Upper lobe of left lung (tissue), 6 donors: Measurements from ENCODE around the gene CERK. TPM values are rescaled to one million over a fixed set of nuclear protein-coding genes. Genes with fewer than 3 reads are reported as not detected.
"Not testable (repeated sequence)": the region's sequence is repeated elsewhere in the genome, so short reads cannot be mapped to it uniquely, and the experiment has no call there.

Source experiments
- ATAC-seq, 2 donors: fragments of 200-7000 bp; cut with Tn5 transposase; one replicate each; pipeline ENCODE4 v1.9.1; 2022; ENCODE audit warnings: mild to moderate bottlenecking in 2 of 2, moderate library complexity in 2 of 2; ENCODE audit not compliant: low FRiP score in 2 of 2
- DNase-seq, 2 donors: peaks; one replicate each; pipeline ENCODE4 v3.0.0-alpha.2; 2019 to 2020
- H3K27ac ChIP-seq, 4 donors: fragments of 200-600 bp; sonication (generic); one replicate each; pipeline ENCODE4 v1.5.1; 2016 to 2019
- H3K27me3 ChIP-seq, 4 donors: fragments of 200-600 bp; sonication (generic); one replicate each; pipeline ENCODE4 v1.5.1; 2017 to 2019
- H3K36me3 ChIP-seq, 4 donors: fragments of 200-600 bp; sonication (generic); one replicate each; pipeline ENCODE4 v1.5.1; 2016 to 2019
- H3K4me1 ChIP-seq, 4 donors: fragments of 200-600 bp; sonication (generic); one replicate each; pipeline ENCODE4 v1.5.1; 2018 to 2019
- H3K4me3 ChIP-seq, 4 donors: fragments of 200-600 bp; sonication (generic); one replicate each; pipeline ENCODE4 v1.5.1; 2017 to 2019; ENCODE audit warnings: mild to moderate bottlenecking in 2 of 4, moderate library complexity in 1 of 4
- H3K9me3 ChIP-seq, 4 donors: fragments of 200-600 bp; sonication (generic); one replicate each; pipeline ENCODE4 v1.5.1; 2018 to 2019
- EP300 ChIP-seq, 4 donors: sonication (generic); formaldehyde crosslinking; IDR thresholded peaks; one replicate each; pipeline ENCODE4 v1.5.1; 2017; ENCODE audit warnings: antibody characterized with exemption in 4 of 4, control low read depth in 2 of 4
- POLR2A ChIP-seq, 4 donors: fragments of 450-650 bp; IDR thresholded peaks; one replicate each; pipeline ENCODE4 v1.5.1; 2016 to 2017; ENCODE audit warnings: antibody characterized with exemption in 4 of 4, mild to moderate bottlenecking in 2 of 4
- POLR2AphosphoS5 ChIP-seq, 2 donors: sonication (generic); formaldehyde crosslinking; IDR thresholded peaks; one replicate each; pipeline ENCODE4 v1.5.1; 2017; ENCODE audit warnings: antibody characterized with exemption in 2 of 2
- WGBS, 2 donors: methylation state at CpG; one replicate each; pipeline ENCODE4 v1.1.5; 2017 to 2018; 5-methylcytosine and 5-hydroxymethylcytosine counted together
- total RNA-seq, 6 donors: library from RNA; depleted of rRNA in 4 of 6; stranded (reverse); fragments of >200 nt in 4 of 6; gene quantifications; one replicate each; pipeline versions ENCODE4 v1.1.0 to v1.2.1, GENCODE V29; 2016 to 2021
- TF ChIP-seq, protein P1 (sequence below), 6 experiments: fragments of 450-650 bp in 4 of 6; fragments of 200-600 bp in 2 of 6; sonication (generic) in 2 of 6; IDR thresholded peaks; one replicate each; pipeline ENCODE4 v1.5.1; 2016 to 2019; ENCODE audit warnings: antibody characterized with exemption in 6 of 6
- donor health status: DM: no; HTN: no; CAD: no; lungs with moderate emphysema.
- donor health status: DM: no; HTN: yes; CAD: no; lungs with severe emphysema.

Gene CERK, protein sequence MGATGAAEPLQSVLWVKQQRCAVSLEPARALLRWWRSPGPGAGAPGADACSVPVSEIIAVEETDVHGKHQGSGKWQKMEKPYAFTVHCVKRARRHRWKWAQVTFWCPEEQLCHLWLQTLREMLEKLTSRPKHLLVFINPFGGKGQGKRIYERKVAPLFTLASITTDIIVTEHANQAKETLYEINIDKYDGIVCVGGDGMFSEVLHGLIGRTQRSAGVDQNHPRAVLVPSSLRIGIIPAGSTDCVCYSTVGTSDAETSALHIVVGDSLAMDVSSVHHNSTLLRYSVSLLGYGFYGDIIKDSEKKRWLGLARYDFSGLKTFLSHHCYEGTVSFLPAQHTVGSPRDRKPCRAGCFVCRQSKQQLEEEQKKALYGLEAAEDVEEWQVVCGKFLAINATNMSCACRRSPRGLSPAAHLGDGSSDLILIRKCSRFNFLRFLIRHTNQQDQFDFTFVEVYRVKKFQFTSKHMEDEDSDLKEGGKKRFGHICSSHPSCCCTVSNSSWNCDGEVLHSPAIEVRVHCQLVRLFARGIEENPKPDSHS
- total RNA-seq, result 10 to 100 TPM; 26.9 to 55.5 (median 32.7) TPM

DNA sequence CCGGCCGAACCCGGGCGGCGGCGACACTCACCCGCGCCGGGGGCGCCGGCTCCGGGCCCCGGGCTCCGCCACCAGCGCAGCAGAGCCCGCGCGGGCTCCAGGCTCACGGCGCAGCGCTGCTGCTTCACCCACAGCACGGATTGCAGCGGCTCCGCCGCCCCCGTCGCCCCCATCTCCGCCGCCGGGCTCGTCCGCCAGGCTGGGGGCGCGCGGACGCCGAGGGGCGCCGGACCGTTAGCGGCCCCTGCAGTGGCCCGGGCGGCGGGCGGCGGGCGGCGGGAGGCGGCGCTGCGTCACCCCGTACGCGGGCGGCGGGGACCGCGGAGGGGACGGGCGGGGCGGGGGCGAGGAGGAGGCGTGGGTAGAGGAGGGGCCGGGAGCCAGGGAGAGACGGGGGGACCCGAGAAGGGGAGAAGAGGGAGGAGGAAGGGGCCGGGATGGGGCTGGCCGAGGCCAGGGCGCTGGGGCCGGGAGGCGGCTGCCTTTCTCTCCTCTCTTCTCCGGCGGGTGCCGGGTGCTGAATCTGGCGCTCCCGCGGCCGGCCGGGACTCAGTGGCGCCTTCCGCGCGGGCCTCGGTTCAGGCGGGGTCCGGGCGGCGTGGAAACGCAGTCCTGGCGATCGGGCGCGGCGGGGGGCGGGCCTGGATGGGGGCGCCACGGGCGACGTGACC lies at the start of gene CERK:
Gene CERK (minus strand): TSS at position 277 of the 671 bp plus-strand sequence. CDS start 104 bp downstream, at position 173.
- H3K4me1 ChIP-seq, result peaks cover 52 to 60% (median 55%) of the 10 kb centered on the region in 4 donors

DNA sequence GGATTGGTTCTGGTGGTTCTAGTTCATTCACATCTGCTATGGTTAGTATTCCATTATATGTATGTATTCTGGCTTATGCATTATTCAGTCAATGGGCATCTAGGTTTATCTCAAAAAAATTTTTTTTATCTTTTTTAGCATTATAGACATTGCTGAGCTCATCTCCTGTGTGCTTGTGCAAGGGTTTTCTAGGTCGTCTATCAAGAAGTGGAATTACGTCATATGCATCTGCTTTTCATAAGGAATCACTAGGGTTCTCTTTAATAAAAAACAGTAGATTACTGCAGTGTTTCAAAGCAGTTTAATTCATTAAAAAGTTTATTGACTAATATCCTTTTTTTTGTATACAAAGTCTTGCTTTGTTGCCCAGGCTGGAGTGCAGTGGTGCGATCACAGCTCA lies 45.7 kb upstream of the CERK start:
- peak in 1 of 2 donors; percentile 45 for ATAC-seq
- WGBS, 2 donors, result 75 to 83% methylated on average over 3 of the region's 3 CpGs
- no peak for DNase-seq

More for the DNA sequence above, at the start of gene CERK:
- Histone ChIP-seq H3K27me3 (no peaks in the 10 kb centered on the region), H3K36me3 (no peaks in the 10 kb centered on the region), H3K4me3 (peak within 1 kb of the TSS; percentile 83 to 95 (median 90)), H3K27ac (peak within 1 kb of the TSS; percentile 89 to 97 (median 92)), H3K9me3 (no peaks in the 10 kb centered on the region)
- DNase-seq, result peak; percentile 81 to 93
- TF ChIP-seq POLR2A (IDR thresholded peaks at IDR 0.05), result peak in 1 of 4 donors; percentile 60
- TF ChIP-seq, protein P1, sequence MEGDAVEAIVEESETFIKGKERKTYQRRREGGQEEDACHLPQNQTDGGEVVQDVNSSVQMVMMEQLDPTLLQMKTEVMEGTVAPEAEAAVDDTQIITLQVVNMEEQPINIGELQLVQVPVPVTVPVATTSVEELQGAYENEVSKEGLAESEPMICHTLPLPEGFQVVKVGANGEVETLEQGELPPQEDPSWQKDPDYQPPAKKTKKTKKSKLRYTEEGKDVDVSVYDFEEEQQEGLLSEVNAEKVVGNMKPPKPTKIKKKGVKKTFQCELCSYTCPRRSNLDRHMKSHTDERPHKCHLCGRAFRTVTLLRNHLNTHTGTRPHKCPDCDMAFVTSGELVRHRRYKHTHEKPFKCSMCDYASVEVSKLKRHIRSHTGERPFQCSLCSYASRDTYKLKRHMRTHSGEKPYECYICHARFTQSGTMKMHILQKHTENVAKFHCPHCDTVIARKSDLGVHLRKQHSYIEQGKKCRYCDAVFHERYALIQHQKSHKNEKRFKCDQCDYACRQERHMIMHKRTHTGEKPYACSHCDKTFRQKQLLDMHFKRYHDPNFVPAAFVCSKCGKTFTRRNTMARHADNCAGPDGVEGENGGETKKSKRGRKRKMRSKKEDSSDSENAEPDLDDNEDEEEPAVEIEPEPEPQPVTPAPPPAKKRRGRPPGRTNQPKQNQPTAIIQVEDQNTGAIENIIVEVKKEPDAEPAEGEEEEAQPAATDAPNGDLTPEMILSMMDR (IDR thresholded peaks at IDR 0.05), result no peak
- peak; percentile 61 to 91 for ATAC-seq
- WGBS, 2 donors, result 0% methylated on average over 8 of the region's 99 CpGs; no CpG with 5 or more reads in 1 of the 2 donors

DNA sequence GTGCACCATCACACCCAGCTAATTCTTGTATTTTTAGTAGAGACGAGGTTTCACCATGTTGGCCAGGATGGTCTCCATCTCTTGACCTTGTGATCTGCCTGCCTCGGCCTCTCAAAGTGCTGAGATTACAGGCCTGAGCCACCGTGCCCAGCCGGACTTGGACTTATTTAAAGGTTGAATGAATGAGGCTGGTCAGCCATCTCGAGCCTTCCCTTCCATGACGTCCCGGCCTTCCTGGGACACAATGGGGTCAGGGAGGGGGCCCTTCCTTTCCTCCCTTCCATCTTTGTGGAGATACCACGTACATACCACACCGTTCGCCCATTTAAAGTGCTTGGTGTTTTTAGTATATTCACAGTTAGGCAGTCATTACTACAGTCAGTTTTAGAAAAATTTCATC lies 44.1 kb upstream of the CERK start:
- ATAC-seq, H3K27ac ChIP-seq, DNase-seq, H3K27me3 ChIP-seq, H3K36me3 ChIP-seq, H3K9me3 ChIP-seq, H3K4me3 ChIP-seq: not testable (repeated sequence)
- WGBS, 2 donors, result 89 to 93% methylated on average over 10 of the region's 10 CpGs
- peaks cover 7 to 24% (median 18%) of the 10 kb centered on the region in 4 donors for H3K4me1 ChIP-seq

More for the DNA sequence above, 45.7 kb upstream of the CERK start:
- no peaks in the 10 kb centered on the region for H3K36me3 ChIP-seq
- H3K4me1 ChIP-seq, result peaks cover 8 to 18% (median 14%) of the 10 kb centered on the region in 4 donors
- TF ChIP-seq POLR2A (IDR thresholded peaks at IDR 0.05), result no peak
- TF ChIP-seq POLR2AphosphoS5 (IDR thresholded peaks at IDR 0.05), result no peak
- TF ChIP-seq EP300 (IDR thresholded peaks at IDR 0.05), result no peak
- TF ChIP-seq, protein P1 (IDR thresholded peaks at IDR 0.05), result no peak
- H3K9me3 ChIP-seq, result no peaks in the 10 kb centered on the region
- H3K4me3 ChIP-seq, result no peak overlapping the region
- H3K27me3 ChIP-seq, result no peaks in the 10 kb centered on the region
- H3K27ac ChIP-seq, result peak overlapping the region in 1 of 4 donors; percentile 22

DNA sequence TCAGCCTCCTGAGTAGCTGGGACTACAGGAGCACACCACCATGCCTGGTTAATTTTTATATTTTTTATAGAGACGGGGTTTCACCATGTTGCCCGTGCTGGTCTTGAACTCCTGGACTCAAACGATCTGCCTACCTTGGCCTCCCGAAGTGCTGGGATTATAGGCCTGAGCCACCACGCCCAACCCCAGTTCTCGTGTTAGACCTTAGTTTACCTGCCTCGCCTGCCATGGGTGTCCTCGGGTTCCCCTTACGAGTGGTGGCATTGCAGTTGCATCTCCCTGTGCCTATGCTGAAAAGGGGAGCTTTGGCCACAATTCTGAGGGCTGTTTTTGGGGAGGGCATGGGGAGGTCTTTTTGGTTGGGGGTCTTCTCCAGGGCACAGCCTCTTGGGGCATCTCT lies 43.2 kb upstream of the CERK start:
- no peak for DNase-seq
- Histone ChIP-seq H3K4me1 (peaks cover 16 to 33% (median 27%) of the 10 kb centered on the region in 4 donors), H3K27me3 (no peaks in the 10 kb centered on the region), H3K9me3 (no peaks in the 10 kb centered on the region), H3K27ac (no peak overlapping the region), H3K4me3 (no peak overlapping the region), H3K36me3 (no peaks in the 10 kb centered on the region)
- ATAC-seq, result no peak
- TF ChIP-seq EP300 (IDR thresholded peaks at IDR 0.05) (no peak), POLR2A (IDR thresholded peaks at IDR 0.05) (no peak), POLR2AphosphoS5 (IDR thresholded peaks at IDR 0.05) (no peak)
- TF ChIP-seq, protein P1 (IDR thresholded peaks at IDR 0.05), result no peak
- WGBS, 2 donors, result 96 to 97% methylated on average over 9 of the region's 9 CpGs

DNA sequence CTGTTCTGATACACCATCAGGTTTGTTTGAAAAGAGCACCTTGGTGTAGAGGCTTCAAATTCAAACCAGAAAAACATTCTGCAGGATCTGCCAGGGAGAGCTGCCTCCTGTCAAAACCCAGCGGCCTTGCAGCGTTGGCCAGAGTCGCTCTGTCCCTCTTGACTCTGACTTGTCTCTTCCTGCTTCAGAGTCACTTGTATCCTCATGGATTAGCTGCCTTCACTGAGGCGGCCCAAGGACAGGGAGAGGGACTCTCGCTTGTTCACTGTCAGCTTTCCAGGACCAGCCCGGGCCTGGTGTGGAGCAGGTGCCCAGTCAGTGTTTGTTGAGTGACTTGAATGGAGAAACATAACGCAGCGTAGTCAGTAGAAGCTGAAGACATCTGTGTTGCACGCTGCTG lies 42.4 kb upstream of the CERK start:
- H3K36me3 ChIP-seq, result no peaks in the 10 kb centered on the region
- DNase-seq, result no peak
- no peak overlapping the region for H3K4me3 ChIP-seq
- TF ChIP-seq, protein P1 (IDR thresholded peaks at IDR 0.05), result no peak
- TF ChIP-seq EP300 (IDR thresholded peaks at IDR 0.05) (no peak), POLR2A (IDR thresholded peaks at IDR 0.05) (no peak), POLR2AphosphoS5 (IDR thresholded peaks at IDR 0.05) (no peak)
- no peak overlapping the region for H3K27ac ChIP-seq
- H3K27me3 ChIP-seq, result no peaks in the 10 kb centered on the region
- ATAC-seq, result no peak
- no peaks in the 10 kb centered on the region for H3K9me3 ChIP-seq
- H3K4me1 ChIP-seq, result peaks cover 24 to 40% (median 35%) of the 10 kb centered on the region in 4 donors
- 79 to 88% methylated on average over 9 of the region's 9 CpGs for WGBS, 2 donors
